HEK293 (cell line): ENCODE measurements around the gene ZNF611.

Experiments
- KLF10 ChIP-seq: fragments of 450-650 bp; IDR thresholded peaks from 2 replicates; pipeline ENCODE4 v1.5.1; 2018; ENCODE audit warnings: missing biosample characterization, mild to moderate bottlenecking, missing genetic modification characterization
- ZNF114 ChIP-seq: fragments of 450-650 bp; formaldehyde crosslinking; IDR thresholded peaks from 2 replicates; pipeline ENCODE4 v1.5.0; 2017; ENCODE audit warnings: missing biosample characterization, missing genetic modification characterization
- TF ChIP-seq, protein P1 (sequence below): fragments of 450-650 bp; formaldehyde crosslinking; IDR thresholded peaks from 2 replicates; pipeline ENCODE4 v1.5.1; 2016; ENCODE audit warnings: missing biosample characterization, missing genetic modification characterization

DNA sequence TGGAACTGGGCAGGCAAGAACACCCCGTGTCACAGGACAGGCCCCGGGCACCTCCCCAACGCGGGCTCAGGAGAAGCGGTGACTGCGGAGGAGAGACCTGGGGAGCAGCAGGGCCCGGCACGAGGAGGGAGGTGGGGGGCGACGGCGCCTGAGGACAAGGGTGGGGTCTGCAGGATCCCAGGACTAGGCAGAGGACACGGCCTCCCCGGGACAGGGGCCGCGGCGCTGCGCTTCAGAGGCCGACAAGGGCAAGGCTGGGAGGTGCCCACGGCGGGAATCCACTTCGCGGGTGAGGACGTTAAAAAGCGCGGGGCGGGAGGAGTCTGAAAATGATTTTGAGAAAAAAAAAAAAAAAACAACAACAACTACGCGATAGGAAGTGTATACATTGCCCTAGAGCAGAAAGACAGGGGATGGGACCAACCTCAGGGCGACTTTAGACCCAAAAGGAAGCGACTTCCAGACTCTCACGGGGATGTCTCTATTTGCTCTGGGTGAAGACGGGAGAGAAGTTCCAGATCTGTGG lies 44.9 kb downstream of the ZNF611 start:
- TF ChIP-seq, protein P1, sequence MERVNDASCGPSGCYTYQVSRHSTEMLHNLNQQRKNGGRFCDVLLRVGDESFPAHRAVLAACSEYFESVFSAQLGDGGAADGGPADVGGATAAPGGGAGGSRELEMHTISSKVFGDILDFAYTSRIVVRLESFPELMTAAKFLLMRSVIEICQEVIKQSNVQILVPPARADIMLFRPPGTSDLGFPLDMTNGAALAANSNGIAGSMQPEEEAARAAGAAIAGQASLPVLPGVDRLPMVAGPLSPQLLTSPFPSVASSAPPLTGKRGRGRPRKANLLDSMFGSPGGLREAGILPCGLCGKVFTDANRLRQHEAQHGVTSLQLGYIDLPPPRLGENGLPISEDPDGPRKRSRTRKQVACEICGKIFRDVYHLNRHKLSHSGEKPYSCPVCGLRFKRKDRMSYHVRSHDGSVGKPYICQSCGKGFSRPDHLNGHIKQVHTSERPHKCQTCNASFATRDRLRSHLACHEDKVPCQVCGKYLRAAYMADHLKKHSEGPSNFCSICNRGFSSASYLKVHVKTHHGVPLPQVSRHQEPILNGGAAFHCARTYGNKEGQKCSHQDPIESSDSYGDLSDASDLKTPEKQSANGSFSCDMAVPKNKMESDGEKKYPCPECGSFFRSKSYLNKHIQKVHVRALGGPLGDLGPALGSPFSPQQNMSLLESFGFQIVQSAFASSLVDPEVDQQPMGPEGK (tag by site-specific recombination), result no peak
- TF ChIP-seq ZNF114 (no peak), KLF10 (no peak)
